ENCODE data around the gene PAK5. TPM values are rescaled to one million over a fixed set of nuclear protein-coding genes. Genes with fewer than 3 reads are reported as not detected.

Gene PAK5
- total and polyA plus RNA-seq, 2 experiments from 2014 or later: 0.06 to 0.72 TPM

DNA sequence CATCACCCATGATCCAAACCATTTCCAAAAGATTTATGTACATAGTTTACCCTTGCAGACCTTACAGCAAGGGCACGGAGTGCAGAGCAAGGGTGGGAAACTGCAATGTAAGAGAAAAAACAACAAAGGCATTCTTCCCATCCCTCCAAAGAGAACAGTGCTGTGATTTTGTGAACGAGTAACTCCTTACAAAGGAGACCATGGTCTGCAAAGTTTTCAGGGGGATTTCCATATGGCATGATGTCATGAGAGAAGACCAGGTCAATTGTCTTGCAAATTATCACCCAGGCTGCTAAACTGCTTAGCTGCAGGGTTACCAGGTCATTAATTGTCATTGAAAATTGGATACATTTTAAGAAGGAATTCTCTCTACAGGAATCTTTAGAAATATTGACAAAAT is 266.2 kb downstream of the PAK5 start:
- TF ChIP-seq, protein P1, sequence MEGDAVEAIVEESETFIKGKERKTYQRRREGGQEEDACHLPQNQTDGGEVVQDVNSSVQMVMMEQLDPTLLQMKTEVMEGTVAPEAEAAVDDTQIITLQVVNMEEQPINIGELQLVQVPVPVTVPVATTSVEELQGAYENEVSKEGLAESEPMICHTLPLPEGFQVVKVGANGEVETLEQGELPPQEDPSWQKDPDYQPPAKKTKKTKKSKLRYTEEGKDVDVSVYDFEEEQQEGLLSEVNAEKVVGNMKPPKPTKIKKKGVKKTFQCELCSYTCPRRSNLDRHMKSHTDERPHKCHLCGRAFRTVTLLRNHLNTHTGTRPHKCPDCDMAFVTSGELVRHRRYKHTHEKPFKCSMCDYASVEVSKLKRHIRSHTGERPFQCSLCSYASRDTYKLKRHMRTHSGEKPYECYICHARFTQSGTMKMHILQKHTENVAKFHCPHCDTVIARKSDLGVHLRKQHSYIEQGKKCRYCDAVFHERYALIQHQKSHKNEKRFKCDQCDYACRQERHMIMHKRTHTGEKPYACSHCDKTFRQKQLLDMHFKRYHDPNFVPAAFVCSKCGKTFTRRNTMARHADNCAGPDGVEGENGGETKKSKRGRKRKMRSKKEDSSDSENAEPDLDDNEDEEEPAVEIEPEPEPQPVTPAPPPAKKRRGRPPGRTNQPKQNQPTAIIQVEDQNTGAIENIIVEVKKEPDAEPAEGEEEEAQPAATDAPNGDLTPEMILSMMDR (IDR thresholded peaks at IDR 0.05; ENCODE audit: low read depth, low read length): no peak
- no peaks in the 10 kb centered on the region for H3K9me3 ChIP-seq (ENCODE audit: low read depth)
- H3K4me3 ChIP-seq: no peak overlapping the region
- H3K27me3 ChIP-seq: no peaks in the 10 kb centered on the region
- no peaks in the 10 kb centered on the region for H3K36me3 ChIP-seq
- H3K27ac ChIP-seq: no peak overlapping the region
- H3K4me1 ChIP-seq (ENCODE audit: low read depth): peaks cover 17% of the 10 kb centered on the region
- no peak for DNase-seq (ENCODE audit: low read depth in 1 of 2, low spot score in 1 of 2)

DNA sequence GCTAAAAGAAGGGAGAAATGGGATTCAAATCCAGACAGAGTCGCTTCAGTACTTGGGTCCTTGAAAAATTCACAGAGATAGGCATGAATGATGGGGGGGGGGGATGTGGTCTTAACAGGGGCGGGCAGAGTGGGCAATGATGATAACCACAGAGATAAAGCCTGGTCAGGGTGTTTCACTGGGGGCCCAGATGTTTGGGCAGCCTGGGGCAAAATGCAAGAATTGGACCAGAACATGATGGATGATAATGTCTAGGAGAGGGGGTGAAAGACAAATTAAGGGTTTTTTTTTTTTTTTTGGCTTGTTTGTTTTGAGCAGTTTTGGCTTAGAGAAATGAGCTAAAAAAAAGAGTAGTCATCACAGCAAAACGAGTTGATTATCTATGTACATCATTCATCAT is 267.1 kb downstream of the PAK5 start:
- Histone ChIP-seq H3K27ac (no peak overlapping the region), H3K27me3 (no peaks in the 10 kb centered on the region), H3K4me1 (ENCODE audit: low read depth) (peaks cover 17% of the 10 kb centered on the region), H3K4me3 (no peak overlapping the region), H3K9me3 (ENCODE audit: low read depth) (no peaks in the 10 kb centered on the region), H3K36me3 (no peaks in the 10 kb centered on the region)
- TF ChIP-seq, protein P1 (IDR thresholded peaks at IDR 0.05; ENCODE audit: low read depth, low read length): no peak
- no peak for DNase-seq (ENCODE audit: low read depth in 1 of 2, low spot score in 1 of 2)

DNA sequence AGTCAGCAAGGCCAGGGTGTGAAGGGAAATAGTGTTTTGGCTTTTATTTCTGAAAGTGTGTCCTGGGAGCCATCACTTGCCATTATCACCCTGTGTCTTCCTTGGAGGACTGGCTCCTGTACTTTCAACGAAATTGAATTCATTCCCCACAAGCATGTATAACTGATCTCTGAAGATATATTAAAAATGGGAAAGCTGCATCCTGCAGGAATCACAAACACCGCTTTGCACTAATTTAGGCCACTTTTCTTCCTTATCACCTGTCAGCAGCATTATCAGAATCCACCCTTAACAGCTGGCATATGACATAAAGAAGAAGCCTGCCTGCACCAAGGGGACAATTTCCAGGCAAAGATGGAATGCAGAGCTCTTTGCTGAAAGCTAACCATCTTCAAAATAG is 268.3 kb downstream of the PAK5 start:
- Histone ChIP-seq H3K9me3 (ENCODE audit: low read depth) (no peaks in the 10 kb centered on the region), H3K4me3 (no peak overlapping the region), H3K27me3 (no peaks in the 10 kb centered on the region), H3K27ac (no peak overlapping the region), H3K4me1 (ENCODE audit: low read depth) (peaks cover 17% of the 10 kb centered on the region), H3K36me3 (no peaks in the 10 kb centered on the region)
- DNase-seq (ENCODE audit: low read depth in 1 of 2, low spot score in 1 of 2): peak in 1 of 2 donors; percentile 23
- TF ChIP-seq, protein P1 (IDR thresholded peaks at IDR 0.05; ENCODE audit: low read depth, low read length): no peak

DNA sequence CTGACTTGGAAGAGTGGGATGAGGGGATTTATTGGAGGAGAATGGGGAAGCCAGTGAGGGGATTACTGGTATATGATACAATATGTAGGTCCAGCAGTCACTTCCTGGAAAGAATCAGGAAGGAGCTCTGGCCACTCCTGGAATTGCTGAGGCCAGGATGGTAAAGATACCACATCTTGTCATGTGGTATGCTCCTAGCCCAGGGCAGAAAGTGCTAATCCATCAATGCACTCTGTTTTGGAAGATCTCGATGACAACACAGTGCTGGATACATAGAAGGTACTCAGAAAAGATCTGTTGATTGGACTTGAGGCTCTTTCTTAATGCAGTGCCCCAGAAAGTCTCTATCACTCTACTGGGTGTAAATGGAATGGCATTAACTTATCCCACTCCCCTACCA is 271.9 kb downstream of the PAK5 start:
- DNase-seq (ENCODE audit: low read depth in 1 of 2, low spot score in 1 of 2): no peak

DNA sequence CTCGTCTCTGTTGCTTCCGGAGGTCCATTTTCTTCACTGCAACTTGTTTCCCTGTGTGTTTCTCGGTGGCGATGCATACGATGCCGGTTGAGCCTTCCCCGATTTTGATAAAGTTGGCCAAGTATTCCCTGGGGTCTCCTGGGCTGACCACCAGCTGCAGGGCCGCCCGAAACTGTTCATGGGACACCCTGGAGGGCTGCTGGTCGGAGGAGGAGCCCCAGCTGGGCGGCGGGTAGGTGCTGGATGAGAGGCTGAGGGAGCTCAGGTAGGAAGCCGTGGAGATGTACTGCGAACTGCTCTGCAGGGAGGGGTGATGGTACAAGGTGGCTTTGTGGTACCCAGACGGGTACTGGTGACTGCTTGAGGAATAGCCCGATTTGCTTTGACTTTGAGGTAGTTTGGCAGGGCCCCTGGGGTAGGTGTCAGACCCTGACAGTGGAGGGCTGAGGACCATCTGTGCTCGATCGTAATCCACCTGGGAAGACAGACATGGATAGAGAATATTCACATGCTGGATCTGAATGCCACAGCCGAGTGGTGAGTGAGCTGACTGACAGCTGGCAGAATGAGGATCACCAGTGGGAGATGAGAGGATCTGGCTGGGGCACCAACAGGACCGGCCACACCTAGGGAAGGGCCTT is 272.8 kb downstream of the PAK5 start:
- no peak overlapping the region for H3K4me3 ChIP-seq

More for the DNA sequence above, 271.9 kb downstream of the PAK5 start:
- TF ChIP-seq, protein P1 (IDR thresholded peaks at IDR 0.05; ENCODE audit: low read depth, low read length): no peak
- H3K4me1 ChIP-seq (ENCODE audit: low read depth): peaks cover 8% of the 10 kb centered on the region
- no peaks in the 10 kb centered on the region for H3K9me3 ChIP-seq (ENCODE audit: low read depth)
- H3K36me3 ChIP-seq: no peaks in the 10 kb centered on the region
- no peaks in the 10 kb centered on the region for H3K27me3 ChIP-seq
- H3K4me3 ChIP-seq: no peak overlapping the region
- no peak overlapping the region for H3K27ac ChIP-seq

More for the DNA sequence above, 272.8 kb downstream of the PAK5 start:
- no peak for DNase-seq (ENCODE audit: low read depth in 1 of 2, low spot score in 1 of 2)
- no peaks in the 10 kb centered on the region for H3K36me3 ChIP-seq
- H3K4me1 ChIP-seq (ENCODE audit: low read depth): peaks cover 8% of the 10 kb centered on the region
- H3K9me3 ChIP-seq (ENCODE audit: low read depth): no peaks in the 10 kb centered on the region
- TF ChIP-seq, protein P1 (IDR thresholded peaks at IDR 0.05; ENCODE audit: low read depth, low read length): no peak
- no peaks in the 10 kb centered on the region for H3K27me3 ChIP-seq
- no peak overlapping the region for H3K27ac ChIP-seq
